ENCODE data around the gene ACSBG1.
A peak's percentile ranks its signal among the peaks of the same experiment; 100 is the strongest.
"Not testable (repeated sequence)": the region's sequence is repeated elsewhere in the genome, so short reads cannot be mapped to it uniquely, and the experiment has no call there.

ACSBG1 gene

DNA sequence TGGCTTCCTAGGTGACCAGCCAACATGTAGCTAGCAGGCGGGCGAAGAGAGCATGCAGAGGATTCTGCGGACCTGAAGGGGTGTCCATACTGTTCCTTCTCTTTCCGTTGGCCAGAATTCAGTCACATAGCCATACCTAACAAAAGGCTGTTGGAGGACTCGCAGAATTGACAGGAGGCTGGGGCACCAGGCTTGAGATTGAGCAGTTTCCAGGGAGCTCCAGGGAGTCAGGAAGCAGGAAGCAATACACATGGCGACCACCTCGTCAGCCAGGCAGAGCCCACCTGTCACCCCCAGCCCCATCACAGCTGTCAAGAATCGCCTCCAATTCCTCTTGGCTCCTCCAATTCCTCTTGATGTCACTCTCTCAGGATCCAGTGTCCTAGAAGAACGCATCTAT lies 16.8 kb upstream of the ACSBG1 start:
- no peak for DNase-seq (ENCODE audit: low spot score)

- DNase-seq (ENCODE audit: low spot score), result no peak
Measured at GRCh38 chr15:78249131-78249530, 14.8 kb upstream of the ACSBG1 start.

DNA sequence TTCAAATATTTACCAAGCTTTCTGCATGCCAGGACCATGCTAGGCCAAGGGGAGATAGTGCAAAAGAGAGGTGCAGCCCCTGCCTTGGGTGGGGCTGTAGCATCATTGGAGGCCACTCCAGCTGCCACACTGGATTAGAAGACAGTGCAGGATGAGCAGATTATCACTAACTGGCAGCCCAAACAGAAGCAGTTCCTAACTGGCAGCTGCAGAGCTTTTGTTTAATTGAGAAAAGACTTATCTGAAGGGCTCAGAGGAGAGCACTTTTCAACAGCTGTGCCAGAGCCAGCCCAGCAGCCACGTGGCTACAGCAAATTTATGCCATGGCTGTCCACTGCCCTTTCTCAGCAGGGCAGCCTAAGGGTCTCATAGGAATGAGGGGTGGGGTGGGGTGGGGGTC lies 13.5 kb upstream of the ACSBG1 start:
- no peak for DNase-seq (ENCODE audit: low spot score)

GRCh38 chr15:78245976-78246620 lies 11.7 kb upstream of the ACSBG1 start:
- DNase-seq (ENCODE audit: low spot score), result not testable (repeated sequence)

DNA sequence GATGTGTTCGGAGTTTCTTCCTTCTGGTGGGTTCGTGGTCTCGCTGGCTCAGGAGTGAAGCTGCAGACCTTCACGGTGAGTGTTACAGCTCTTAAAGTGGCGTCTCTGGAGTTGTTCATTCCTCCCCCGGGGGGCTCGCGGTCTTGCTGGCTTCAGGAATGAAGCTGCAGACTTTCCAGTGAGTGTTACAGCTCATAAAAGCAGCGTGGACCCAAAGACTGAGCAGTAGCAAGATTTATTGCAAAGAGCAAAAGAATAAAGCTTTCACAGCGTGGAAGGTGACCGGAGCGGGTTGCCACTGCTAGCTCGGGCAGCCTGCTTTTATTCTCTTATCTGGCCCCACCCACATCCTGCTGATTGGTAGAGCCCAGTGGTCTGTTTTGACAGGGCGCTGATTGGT lies 11.0 kb upstream of the ACSBG1 start:
- DNase-seq (ENCODE audit: low spot score), result peak; percentile 26

GRCh38 chr15:78244893-78245292 lies 10.5 kb upstream of the ACSBG1 start:
- no peak for DNase-seq (ENCODE audit: low spot score)

- no peak for DNase-seq (ENCODE audit: low spot score)
Measured at GRCh38 chr15:78244101-78244500, 9.7 kb upstream of the ACSBG1 start.

DNA sequence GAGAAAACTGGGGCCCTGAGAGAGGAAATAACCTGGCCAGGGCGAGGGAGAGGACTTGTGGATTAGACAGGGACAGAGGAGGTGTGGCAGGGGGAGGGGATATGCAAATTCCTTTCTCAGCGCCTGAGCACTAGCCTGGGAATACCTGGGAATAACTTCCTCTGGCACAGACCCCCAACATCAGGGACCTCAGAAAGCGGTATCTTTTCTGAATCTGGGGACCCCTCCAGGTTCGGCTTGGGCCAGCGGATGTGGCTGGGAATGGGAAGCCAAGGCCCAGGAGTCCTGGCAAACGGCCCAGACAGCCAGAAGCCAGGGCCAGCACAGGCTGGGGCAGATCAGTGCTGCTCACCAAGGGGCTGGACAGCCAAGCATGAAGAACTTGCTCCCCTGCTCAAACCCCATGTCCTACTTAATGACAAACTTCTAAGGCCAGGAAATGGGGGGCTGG lies 9.2 kb upstream of the ACSBG1 start:
- no peak for DNase-seq (ENCODE audit: low spot score)

DNA sequence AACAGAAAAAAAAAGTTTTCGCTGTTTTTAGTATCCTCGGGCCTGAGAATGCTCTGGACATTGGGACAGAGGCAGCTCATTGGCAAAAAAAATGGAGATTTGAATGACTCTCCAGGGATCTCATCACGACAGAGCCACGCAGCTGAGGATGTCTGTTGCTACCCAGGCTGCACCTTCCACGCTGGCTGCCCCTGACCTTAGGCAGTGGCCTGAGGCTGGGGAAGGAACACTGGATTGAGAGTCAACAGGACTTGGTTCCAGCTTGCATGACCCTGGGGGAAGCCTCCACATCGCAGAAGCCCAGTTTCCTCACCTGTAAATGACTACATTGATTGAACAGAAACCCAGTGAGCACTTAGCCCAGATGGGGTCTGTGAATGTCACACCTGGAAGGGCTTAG lies 8.7 kb upstream of the ACSBG1 start:
- DNase-seq (ENCODE audit: low spot score), result peak; percentile 31

DNA sequence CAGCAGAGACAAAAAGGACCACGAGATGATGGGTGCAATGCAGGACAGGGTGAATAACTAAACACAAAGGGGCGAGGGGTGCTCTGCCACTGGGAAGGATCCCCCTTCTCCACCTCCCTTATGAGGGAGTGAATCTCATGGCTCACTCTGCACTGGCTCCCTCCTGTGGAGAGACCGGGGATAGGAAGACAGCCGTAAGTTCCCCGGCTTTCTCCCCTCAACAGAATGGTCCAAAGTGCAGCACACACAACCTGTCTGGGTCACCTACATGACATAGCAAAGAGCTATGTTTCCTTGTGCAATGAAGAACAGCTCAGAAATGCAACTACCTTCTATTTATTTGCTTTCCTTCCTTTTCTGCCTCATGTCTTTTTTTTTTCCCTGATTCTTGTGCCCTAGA lies 7.8 kb upstream of the ACSBG1 start:
- DNase-seq (ENCODE audit: low spot score), result peak; percentile 57

DNA sequence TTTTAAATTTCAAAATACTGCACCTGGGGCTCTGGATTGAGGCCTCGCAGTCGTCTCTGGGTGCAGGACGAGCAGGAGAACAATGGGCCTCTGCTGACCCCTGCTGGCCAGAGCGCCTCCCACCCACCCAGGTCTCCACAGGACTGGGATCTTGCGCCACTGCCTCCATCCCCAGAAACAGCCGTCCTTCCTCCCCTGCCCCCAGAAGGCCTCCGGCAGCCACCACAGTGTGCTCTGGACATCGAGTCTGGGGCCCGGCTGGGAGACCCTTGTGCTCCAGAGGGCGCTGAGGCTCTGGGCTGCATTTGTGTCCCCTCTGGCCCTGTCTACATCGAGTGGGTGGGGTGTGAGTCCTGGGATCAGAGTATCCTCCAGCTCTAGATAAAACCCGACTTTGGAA lies 6.7 kb upstream of the ACSBG1 start:
- peak; percentile 91 for DNase-seq (ENCODE audit: low spot score)

DNA sequence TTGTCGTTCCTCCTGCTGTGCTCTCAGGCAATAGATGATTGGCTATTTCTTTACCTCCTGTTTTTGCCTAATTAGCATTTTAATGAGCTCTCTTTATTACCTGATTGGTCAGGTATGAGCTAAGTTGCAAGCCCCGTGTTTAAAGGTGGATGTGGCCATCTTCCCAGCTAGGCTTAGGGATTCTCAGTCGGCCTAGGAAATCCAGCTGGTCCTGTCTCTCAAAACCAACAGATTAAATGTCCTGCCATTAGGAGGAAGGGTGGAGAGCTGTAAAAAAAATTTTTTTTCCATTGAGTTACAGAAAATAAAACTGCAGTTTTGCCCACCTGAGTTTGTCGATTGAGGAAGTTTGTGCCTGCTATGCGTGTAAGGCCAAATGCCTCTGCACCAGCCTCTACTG lies 5.4 kb upstream of the ACSBG1 start:
- DNase-seq (ENCODE audit: low spot score), result no peak

GRCh38 chr15:78237146-78237545 lies 2.8 kb upstream of the ACSBG1 start:
- no peak for DNase-seq (ENCODE audit: low spot score)

DNA sequence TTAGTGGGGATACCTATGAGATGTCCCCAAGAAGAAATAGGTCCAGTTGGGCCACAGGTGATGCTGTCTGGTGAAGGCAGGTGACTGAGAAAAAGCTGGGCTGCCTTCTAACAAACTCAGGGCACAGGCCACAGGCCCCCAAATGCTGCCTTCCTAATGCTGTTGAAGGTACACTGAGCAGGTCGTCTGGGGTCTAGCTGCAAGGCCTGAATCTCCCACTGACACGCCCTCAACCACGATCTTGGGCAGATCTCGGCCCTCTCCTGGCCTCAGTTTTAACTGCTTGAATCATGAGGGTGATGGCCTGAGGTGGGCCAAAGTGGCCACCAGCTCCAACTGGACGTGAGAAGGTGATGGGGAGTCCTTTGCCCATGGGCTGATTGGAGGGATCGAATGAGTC lies 2.1 kb upstream of the ACSBG1 start:
- DNase-seq (ENCODE audit: low spot score), result no peak

GRCh38 chr15:78233496-78233895 lies 869 bp downstream of the ACSBG1 start:
- peak; percentile 59 for DNase-seq (ENCODE audit: low spot score)

GRCh38 chr15:78232951-78233350 lies 1.4 kb downstream of the ACSBG1 start:
- DNase-seq (ENCODE audit: low spot score), result peak; percentile 34

DNA sequence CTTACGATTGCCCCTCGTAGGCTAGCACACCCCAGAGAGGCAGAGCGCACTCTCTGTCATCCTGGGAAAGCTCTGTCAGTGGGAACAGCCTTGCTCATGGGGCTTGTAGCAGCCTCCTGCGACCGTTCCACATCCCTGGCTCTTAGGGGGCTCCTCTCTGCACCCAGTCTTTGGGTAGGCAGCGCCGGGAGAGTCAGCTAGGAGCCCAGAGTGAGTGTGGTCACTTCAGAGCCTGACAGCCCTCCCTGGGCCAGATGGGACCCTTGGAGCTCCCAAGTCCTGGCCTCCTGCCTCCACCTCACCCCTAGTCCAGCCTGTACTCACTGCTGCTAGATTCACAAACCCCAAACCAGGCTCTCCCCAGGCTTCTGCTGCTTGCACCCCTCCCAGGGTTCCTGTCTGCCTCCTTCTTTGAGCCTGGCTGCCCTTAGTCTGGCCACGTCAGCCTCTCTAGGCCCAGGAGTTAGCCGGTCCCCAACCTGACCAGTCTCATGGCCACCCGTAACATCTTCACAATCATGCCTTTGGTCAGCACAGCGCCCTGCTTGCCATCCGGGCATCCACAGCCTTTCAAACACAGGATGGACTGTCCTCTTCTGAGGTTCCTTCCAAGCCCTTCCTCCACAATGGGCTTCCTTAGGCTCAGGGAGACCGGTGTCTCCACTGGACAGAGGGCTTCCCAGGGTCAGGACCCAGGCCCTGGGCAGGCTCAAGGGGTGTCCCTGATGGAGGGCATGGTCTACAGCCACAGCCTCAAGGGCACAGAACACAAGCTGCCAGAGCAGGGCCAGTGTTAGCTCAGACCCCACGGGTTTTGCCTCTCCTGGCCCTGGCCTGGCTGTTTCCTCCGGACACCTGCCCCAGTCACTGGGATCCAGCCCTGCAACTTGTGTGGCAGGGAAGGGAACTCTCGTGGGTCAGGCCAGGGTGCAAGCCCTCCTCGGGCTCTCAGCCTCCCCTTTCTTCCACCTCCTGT lies 4.6 kb downstream of the ACSBG1 start:
- peak; percentile 44 for DNase-seq (ENCODE audit: low spot score)

- DNase-seq (ENCODE audit: low spot score), result no peak
Measured at GRCh38 chr15:78228356-78228996, 5.9 kb downstream of the ACSBG1 start.

DNA sequence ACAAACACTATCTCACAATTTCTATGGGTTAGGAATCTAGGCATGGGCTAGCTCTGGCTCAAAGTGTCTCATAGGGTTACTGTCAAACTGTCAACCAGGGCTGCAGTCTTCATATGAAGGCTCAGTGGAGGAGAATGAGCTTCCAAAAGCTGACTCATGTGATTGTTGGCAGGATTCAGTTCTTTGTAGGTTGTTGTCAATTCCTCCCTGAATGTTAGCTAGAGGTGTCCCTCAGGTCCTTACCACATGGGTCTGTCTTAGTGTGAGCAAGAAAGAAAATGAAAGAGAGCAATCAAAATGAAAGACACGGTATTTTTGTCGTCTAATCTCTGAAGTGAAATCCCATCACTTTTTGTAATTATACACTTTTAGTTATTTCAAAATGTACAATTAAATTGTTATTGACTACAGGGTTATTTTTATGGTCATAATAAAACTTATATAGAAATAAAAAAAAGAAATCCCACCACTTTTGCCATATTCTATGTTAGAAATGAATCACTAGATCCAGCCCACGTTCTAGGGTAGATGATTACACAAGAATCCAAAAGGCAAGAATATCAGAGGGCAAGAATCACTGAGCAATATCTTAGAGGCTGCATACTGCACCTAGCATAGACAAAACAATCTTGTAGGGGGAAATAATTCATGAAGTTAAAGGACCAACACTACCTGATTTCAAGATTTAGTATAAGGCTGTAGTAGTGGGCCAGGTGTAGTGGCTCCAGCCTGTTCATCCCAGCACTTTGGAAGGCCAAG lies 8.4 kb downstream of the ACSBG1 start:
- DNase-seq (ENCODE audit: low spot score), result no peak

GRCh38 chr15:78224023-78224411 lies 10.3 kb downstream of the ACSBG1 start:
- no peak for DNase-seq (ENCODE audit: low spot score)

GRCh38 chr15:78223396-78224022 lies 10.9 kb downstream of the ACSBG1 start:
- DNase-seq (ENCODE audit: low spot score), result peak; percentile 5
